ENCODE measurements around the gene FAM120A.

- TF ChIP-seq POLR2AphosphoS5 (IDR thresholded peaks at IDR 0.05) (no peak), CTCF (IDR thresholded peaks at IDR 0.05) (no peak), POLR2A (IDR thresholded peaks at IDR 0.05) (no peak), EP300 (IDR thresholded peaks at IDR 0.05) (no peak)
Observed at GRCh38 chr9:93595461-93595860, 144.0 kb downstream of the FAM120A start.

Measured in upper lobe of left lung (tissue), 4 donors.